HepG2 (cell line): ENCODE data around the gene L1CAM. TPM values are rescaled to one million over a fixed set of nuclear protein-coding genes. Genes with fewer than 3 reads are reported as not detected.
A peak's percentile ranks its signal among the peaks of the same experiment; 100 is the strongest.

Experiments
- CBX5 ChIP-seq: sonication (generic); formaldehyde crosslinking; IDR thresholded peaks from 2 replicates; pipeline ENCODE4 v1.4.0; 2020; ENCODE audit warnings: missing genetic modification reagents, borderline replicate concordance
- KDM1A ChIP-seq: IDR thresholded peaks from 2 replicates; pipeline ENCODE4 v1.6.1; 2016; ENCODE audit warnings: missing compliant biosample characterization
- NCOA1 ChIP-seq: sonication (generic); formaldehyde crosslinking; IDR thresholded peaks from 2 replicates; pipeline ENCODE4 v1.9.0; 2021; ENCODE audit warnings: missing genetic modification reagents
- NFE2 ChIP-seq: sonication (generic); formaldehyde crosslinking; IDR thresholded peaks from 2 replicates; pipeline ENCODE4 v1.4.0; 2020; ENCODE audit warnings: missing genetic modification reagents
- NR1H2 ChIP-seq: sonication (generic); formaldehyde crosslinking; IDR thresholded peaks from 2 replicates; pipeline ENCODE4 v1.8.1; 2022; ENCODE audit warnings: low read depth, missing genetic modification reagents, borderline replicate concordance
- SMAD9 ChIP-seq: sonication (generic); formaldehyde crosslinking; IDR thresholded peaks from 2 replicates; pipeline ENCODE4 v1.5.1; 2020; ENCODE audit warnings: mild to moderate bottlenecking, missing genetic modification reagents
- ZC3H4 ChIP-seq: sonication (generic); formaldehyde crosslinking; IDR thresholded peaks from 2 replicates; pipeline ENCODE4 v1.4.0; 2020; ENCODE audit warnings: missing genetic modification reagents, borderline replicate concordance
- ZIK1 ChIP-seq: sonication (generic); formaldehyde crosslinking; IDR thresholded peaks from 2 replicates; pipeline ENCODE4 v1.5.0; 2020; ENCODE audit warnings: mild to moderate bottlenecking, low read depth, missing genetic modification reagents, borderline replicate concordance
- ZNF136 ChIP-seq: sonication (generic); formaldehyde crosslinking; IDR thresholded peaks from 2 replicates; pipeline ENCODE4 v1.8.1; 2022; ENCODE audit warnings: low read depth, mild to moderate bottlenecking, moderate library complexity, missing genetic modification reagents
- ZNF160 ChIP-seq: sonication (generic); formaldehyde crosslinking; IDR thresholded peaks from 2 replicates; pipeline ENCODE4 v1.8.0; 2022; ENCODE audit warnings: mild to moderate bottlenecking, inconsistent platforms, missing genetic modification reagents
- ZNF234 ChIP-seq: sonication (generic); formaldehyde crosslinking; conservative IDR thresholded peaks from 2 replicates; pipeline ENCODE4 v1.5.1; 2020; ENCODE audit warnings: mild to moderate bottlenecking, missing genetic modification reagents
- ZNF30 ChIP-seq: sonication (generic); formaldehyde crosslinking; IDR thresholded peaks from 2 replicates; pipeline ENCODE4 v1.5.0; 2020; ENCODE audit warnings: mild to moderate bottlenecking, missing genetic modification reagents
- ZNF451 ChIP-seq: sonication (generic); formaldehyde crosslinking; IDR thresholded peaks from 2 replicates; pipeline ENCODE4 v1.5.0; 2020; ENCODE audit warnings: mild to moderate bottlenecking, missing genetic modification reagents
- ZNF510 ChIP-seq: sonication (generic); formaldehyde crosslinking; IDR thresholded peaks from 2 replicates; pipeline ENCODE4 v1.4.0; 2020; ENCODE audit warnings: low read depth, mild to moderate bottlenecking, missing genetic modification reagents
- ZNF605 ChIP-seq: sonication (generic); formaldehyde crosslinking; IDR thresholded peaks from 2 replicates; pipeline ENCODE4 v1.8.0; 2022; ENCODE audit warnings: mild to moderate bottlenecking, missing genetic modification reagents
- ZNF703 ChIP-seq: sonication (generic); formaldehyde crosslinking; IDR thresholded peaks from 2 replicates; pipeline ENCODE4 v1.5.1; 2020; ENCODE audit warnings: missing genetic modification reagents, mild to moderate bottlenecking, moderate library complexity, borderline replicate concordance
- polyA plus RNA-seq, 8 experiments: library from polyadenylated mRNA; depleted of rRNA in 3 of 8; stranded (reverse) in 7 of 8; unstranded in 1 of 8; fragments of >200 nt; fragmentation: Illumina TruSeq in 4 of 8; extraction: Trizol in 4 of 8; gene quantifications; 2 replicates each; pipeline versions ENCODE4 v1.2.1 to v1.2.3, GENCODE V29; 2011 to 2016; ENCODE audit warnings: low read depth in 4 of 8, missing spikeins in 1 of 8, mixed read lengths in 1 of 8; ENCODE audit not compliant: insufficient read depth in 1 of 8
- total RNA-seq, 5 experiments: library from RNA; depleted of rRNA; stranded (reverse); fragments of >200 nt; fragmentation: Illumina TruSeq; extraction: Trizol; gene quantifications; 2 replicates each; pipeline ENCODE4 v1.2.3, GENCODE V29; 2016; ENCODE audit warnings: low read depth in 1 of 5
- TF ChIP-seq, protein P1 (sequence below): sonication (generic); formaldehyde crosslinking; IDR thresholded peaks from 2 replicates; pipeline ENCODE4 v1.8.0; 2022; ENCODE audit warnings: mild to moderate bottlenecking, missing genetic modification reagents; ENCODE audit not compliant: insufficient replicate concordance
- TF ChIP-seq, protein P2 (sequence below): IDR thresholded peaks from 2 replicates; pipeline ENCODE4 v1.6.1; 2012; ENCODE audit warnings: low read depth, low read length, improper control_type of control experiment
- TF ChIP-seq, protein P3 (sequence below): sonication (generic); formaldehyde crosslinking; IDR thresholded peaks from 2 replicates; pipeline ENCODE4 v1.4.0; 2020; ENCODE audit warnings: missing genetic modification reagents, borderline replicate concordance
- TF ChIP-seq, protein P4 (sequence below): sonication (generic); formaldehyde crosslinking; conservative IDR thresholded peaks from 2 replicates; pipeline ENCODE4 v1.8.1; 2023; ENCODE audit warnings: missing genetic modification reagents
- TF ChIP-seq, protein P5 (sequence below): sonication (generic); formaldehyde crosslinking; IDR thresholded peaks from 2 replicates; pipeline ENCODE4 v1.4.0; 2020; ENCODE audit warnings: missing genetic modification reagents, low read depth, mild to moderate bottlenecking, borderline replicate concordance

The L1CAM gene
- total and polyA plus RNA-seq, 2 of the 13 experiments (the other 11 are each of a cell fraction or from before 2014, with no cell fraction given), result 1.4 to 2.0 TPM

DNA sequence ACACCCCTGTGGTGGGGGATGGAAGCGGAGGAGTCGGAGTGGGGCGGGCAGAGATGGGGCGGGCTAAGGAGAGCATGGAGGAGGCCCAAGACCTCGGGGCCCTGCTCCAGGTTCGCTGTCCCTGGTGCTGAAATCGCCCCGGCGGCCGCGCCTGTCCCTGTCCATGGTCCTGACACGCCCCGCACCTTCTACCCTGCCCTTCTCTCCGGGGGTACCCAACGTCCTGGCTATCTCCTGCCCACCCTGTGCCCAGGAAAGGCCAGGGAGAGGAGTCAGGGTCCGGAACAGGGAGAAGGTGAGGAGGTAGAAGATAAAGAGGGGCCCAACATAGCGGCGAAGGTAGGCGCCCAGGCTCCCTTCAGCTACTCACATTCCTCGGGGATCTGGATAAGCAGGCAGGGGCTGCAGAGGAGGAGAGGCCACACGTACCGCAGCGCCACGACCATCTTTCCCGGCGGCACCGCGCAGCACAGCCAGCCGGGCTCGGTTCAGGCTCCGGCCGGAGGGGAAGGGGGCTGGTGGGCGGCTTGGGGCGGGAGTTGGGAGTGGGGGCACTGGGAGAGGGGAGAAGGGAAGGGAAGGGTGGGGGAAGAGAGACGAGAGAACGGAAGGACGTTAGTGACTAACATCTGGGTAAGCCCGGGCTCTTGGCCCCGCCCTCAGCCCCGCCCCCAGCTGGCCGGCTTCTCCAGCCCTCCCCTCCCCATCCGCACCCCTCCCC is 10.4 kb downstream of the L1CAM start (continued):
- TF ChIP-seq, protein P1, sequence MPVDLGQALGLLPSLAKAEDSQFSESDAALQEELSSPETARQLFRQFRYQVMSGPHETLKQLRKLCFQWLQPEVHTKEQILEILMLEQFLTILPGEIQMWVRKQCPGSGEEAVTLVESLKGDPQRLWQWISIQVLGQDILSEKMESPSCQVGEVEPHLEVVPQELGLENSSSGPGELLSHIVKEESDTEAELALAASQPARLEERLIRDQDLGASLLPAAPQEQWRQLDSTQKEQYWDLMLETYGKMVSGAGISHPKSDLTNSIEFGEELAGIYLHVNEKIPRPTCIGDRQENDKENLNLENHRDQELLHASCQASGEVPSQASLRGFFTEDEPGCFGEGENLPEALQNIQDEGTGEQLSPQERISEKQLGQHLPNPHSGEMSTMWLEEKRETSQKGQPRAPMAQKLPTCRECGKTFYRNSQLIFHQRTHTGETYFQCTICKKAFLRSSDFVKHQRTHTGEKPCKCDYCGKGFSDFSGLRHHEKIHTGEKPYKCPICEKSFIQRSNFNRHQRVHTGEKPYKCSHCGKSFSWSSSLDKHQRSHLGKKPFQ, result peak; percentile 99
- TF ChIP-seq, protein P2, sequence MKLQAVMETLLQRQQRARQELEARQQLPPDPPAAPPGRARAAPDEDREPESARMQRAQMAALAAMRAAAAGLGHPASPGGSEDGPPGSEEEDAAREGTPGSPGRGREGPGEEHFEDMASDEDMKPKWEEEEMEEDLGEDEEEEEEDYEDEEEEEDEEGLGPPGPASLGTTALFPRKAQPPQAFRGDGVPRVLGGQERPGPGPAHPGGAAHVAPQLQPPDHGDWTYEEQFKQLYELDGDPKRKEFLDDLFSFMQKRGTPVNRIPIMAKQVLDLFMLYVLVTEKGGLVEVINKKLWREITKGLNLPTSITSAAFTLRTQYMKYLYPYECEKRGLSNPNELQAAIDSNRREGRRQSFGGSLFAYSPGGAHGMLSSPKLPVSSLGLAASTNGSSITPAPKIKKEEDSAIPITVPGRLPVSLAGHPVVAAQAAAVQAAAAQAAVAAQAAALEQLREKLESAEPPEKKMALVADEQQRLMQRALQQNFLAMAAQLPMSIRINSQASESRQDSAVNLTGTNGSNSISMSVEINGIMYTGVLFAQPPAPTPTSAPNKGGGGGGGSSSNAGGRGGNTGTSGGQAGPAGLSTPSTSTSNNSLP, result no peak
- TF ChIP-seq NFE2 (CRISPR knock-in tag), result peak; percentile 81
- peak; percentile 98 for TF ChIP-seq CBX5
- peak; percentile 100 for TF ChIP-seq ZNF234 (CRISPR knock-in tag)
- peak; percentile 99 for TF ChIP-seq ZNF30 (CRISPR knock-in tag)
- TF ChIP-seq, protein P3, sequence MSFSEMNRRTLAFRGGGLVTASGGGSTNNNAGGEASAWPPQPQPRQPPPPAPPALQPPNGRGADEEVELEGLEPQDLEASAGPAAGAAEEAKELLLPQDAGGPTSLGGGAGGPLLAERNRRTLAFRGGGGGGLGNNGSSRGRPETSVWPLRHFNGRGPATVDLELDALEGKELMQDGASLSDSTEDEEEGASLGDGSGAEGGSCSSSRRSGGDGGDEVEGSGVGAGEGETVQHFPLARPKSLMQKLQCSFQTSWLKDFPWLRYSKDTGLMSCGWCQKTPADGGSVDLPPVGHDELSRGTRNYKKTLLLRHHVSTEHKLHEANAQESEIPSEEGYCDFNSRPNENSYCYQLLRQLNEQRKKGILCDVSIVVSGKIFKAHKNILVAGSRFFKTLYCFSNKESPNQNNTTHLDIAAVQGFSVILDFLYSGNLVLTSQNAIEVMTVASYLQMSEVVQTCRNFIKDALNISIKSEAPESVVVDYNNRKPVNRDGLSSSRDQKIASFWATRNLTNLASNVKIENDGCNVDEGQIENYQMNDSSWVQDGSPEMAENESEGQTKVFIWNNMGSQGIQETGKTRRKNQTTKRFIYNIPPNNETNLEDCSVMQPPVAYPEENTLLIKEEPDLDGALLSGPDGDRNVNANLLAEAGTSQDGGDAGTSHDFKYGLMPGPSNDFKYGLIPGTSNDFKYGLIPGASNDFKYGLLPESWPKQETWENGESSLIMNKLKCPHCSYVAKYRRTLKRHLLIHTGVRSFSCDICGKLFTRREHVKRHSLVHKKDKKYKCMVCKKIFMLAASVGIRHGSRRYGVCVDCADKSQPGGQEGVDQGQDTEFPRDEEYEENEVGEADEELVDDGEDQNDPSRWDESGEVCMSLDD (CRISPR knock-in tag), result peak; percentile 99
- peak; percentile 99 for TF ChIP-seq ZNF451 (CRISPR knock-in tag)
- peak; percentile 100 for TF ChIP-seq ZNF510 (CRISPR knock-in tag)
- peak; percentile 99 for TF ChIP-seq ZNF160
- TF ChIP-seq ZNF605, result peak; percentile 100
- TF ChIP-seq ZIK1 (CRISPR knock-in tag), result peak; percentile 99
- peak; percentile 98 for TF ChIP-seq NR1H2 (CRISPR knock-in tag)
- peak; percentile 88; the same call in 1 of the 2 replicates for TF ChIP-seq ZNF136 (CRISPR knock-in tag)
- TF ChIP-seq, protein P4, sequence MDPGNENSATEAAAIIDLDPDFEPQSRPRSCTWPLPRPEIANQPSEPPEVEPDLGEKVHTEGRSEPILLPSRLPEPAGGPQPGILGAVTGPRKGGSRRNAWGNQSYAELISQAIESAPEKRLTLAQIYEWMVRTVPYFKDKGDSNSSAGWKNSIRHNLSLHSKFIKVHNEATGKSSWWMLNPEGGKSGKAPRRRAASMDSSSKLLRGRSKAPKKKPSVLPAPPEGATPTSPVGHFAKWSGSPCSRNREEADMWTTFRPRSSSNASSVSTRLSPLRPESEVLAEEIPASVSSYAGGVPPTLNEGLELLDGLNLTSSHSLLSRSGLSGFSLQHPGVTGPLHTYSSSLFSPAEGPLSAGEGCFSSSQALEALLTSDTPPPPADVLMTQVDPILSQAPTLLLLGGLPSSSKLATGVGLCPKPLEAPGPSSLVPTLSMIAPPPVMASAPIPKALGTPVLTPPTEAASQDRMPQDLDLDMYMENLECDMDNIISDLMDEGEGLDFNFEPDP (CRISPR knock-in tag), result peak; percentile 100
- peak; percentile 93; the same call in 1 of the 2 replicates for TF ChIP-seq ZNF703 (CRISPR knock-in tag)
- peak; percentile 99 for TF ChIP-seq SMAD9
- peak; percentile 96; the same call in 1 of the 2 replicates for TF ChIP-seq ZC3H4 (CRISPR knock-in tag)
- peak; percentile 73; the same call in 1 of the 2 replicates for TF ChIP-seq KDM1A
- peak; percentile 96 for TF ChIP-seq NCOA1 (CRISPR knock-in tag)
- TF ChIP-seq, protein P5, sequence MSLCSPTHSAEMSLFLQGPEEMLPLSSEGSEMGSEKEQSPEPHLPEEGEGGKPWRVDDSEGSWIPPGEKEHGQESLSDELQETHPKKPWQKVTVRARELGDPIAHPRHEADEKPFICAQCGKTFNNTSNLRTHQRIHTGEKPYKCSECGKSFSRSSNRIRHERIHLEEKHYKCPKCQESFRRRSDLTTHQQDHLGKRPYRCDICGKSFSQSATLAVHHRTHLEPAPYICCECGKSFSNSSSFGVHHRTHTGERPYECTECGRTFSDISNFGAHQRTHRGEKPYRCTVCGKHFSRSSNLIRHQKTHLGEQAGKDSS (CRISPR knock-in tag), result peak; percentile 98
